GM21576 (cell line): ENCODE measurements around the gene MROH7.

Source experiments
- ATAC-seq: cut with Tn5 transposase; IDR thresholded peaks from one replicate; pipeline ENCODE4 v1.9.1; 2021; ENCODE audit warnings: mild to moderate bottlenecking, moderate library complexity; ENCODE audit not compliant: unreplicated experiment

Gene MROH7

GRCh38 chr1:54694771-54695170 lies 53.2 kb downstream of the MROH7 start:
- ATAC-seq = no peak

DNA sequence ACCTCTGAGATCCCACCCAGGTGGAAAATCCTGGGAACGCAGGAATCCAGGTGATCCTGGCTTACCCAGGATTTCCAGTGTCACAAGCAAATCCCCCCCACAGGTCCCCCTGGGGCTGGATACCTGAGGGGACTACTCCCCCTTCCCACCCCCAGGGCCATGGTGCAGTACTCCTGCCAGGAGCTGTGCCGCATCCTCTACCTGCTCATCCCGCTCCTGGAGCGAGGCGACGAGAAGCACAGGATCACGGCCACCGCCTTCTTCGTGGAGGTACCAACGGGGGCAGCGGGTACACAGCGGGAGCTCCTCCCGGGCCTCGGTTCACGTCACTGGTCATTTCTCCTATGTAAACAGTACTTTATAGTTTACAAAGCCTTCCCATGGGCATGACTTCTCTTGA lies 53.6 kb downstream of the MROH7 start:
- ATAC-seq = no peak

- no peak for ATAC-seq
Observed at GRCh38 chr1:54695764-54696163, 54.2 kb downstream of the MROH7 start.

DNA sequence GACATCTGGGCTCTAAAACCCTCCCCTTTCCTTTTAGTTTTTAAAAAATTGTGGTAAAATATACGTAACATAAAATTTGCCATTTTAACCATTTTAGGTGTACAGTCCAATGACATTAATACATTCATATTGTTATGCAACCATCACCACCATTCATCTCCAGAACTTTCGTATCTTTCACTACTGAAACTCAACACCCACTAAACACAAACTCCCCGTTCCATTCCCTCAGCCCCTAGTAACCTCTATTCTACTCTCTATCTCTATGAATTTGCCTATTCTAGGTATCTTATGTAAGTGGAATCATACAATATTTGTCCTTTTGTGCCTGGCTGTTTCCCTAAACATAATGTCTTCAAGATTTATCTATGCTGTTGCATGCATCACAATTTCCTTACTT lies 54.7 kb downstream of the MROH7 start:
- ATAC-seq = no peak

- no peak for ATAC-seq
Observed at GRCh38 chr1:54697896-54698295, 56.3 kb downstream of the MROH7 start.

- no peak for ATAC-seq
Observed at GRCh38 chr1:54698346-54698745, 56.8 kb downstream of the MROH7 start.

- ATAC-seq = no peak
Observed at GRCh38 chr1:54699936-54700525, 58.4 kb downstream of the MROH7 start.

- ATAC-seq = no peak
Observed at GRCh38 chr1:54701066-54701465, 59.5 kb downstream of the MROH7 start.

- no peak for ATAC-seq
Observed at GRCh38 chr1:54701996-54702395, 60.4 kb downstream of the MROH7 start.

DNA sequence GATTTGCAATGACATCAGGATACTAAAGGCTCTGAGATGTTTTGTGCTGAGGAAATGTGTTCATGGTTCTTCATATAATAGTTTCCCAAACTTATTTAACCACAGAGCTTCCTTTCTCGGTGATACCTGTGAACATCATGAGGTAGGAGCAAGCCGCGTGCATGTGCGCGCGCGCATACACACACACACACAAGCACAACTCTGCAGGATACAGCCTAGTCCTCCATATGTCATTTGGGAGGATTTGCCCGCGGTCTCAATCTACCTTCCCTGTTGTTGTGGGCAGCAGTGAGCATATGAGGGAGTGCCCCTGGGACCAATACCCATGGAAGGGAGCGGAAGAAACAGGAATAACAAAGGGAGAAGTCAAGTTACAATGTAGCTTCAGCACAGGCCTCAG lies 61.9 kb downstream of the MROH7 start:
- ATAC-seq = no peak

GRCh38 chr1:54705153-54705552 lies 63.6 kb downstream of the MROH7 start:
- no peak for ATAC-seq

- no peak for ATAC-seq
Observed at GRCh38 chr1:54706419-54706818, 64.8 kb downstream of the MROH7 start.

GRCh38 chr1:54708385-54708784 lies 66.8 kb downstream of the MROH7 start:
- no peak for ATAC-seq

DNA sequence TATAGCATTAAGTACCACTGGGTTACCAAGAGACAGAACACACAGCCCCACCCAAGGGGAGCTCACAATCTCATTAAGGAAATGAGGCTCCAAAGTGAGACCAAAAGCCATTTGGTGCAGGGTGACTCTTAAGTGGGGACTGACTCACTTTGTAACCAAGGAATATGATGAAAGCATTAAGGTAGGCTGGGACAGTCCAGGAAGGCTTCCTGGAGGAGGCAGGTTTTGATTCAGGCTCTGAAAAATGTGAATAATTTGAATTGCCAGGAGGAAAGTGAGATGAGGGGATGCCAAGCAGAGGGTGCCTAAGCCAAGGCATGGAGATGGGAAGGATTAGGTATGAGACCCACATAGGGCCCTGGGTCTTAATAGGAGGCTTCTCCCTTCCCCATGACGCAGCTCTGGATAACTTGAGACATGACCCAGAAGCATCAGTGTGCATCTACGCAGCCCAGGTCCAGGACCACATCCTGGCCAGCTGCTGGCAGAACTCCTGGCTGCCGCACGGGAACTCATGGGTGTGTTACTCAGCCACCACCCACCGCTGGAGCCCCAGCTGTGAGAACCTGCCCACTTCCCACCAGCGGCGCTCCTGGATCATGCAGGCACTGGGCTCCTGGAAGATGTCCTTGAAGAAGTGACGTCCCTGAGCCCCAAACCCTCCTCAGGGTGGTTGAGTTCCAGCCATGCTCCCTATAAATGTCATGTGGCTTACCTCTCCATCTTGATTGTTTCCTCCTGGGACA lies 68.1 kb downstream of the MROH7 start:
- no peak for ATAC-seq

- ATAC-seq = no peak
Observed at GRCh38 chr1:54710434-54710833, 68.8 kb downstream of the MROH7 start.

DNA sequence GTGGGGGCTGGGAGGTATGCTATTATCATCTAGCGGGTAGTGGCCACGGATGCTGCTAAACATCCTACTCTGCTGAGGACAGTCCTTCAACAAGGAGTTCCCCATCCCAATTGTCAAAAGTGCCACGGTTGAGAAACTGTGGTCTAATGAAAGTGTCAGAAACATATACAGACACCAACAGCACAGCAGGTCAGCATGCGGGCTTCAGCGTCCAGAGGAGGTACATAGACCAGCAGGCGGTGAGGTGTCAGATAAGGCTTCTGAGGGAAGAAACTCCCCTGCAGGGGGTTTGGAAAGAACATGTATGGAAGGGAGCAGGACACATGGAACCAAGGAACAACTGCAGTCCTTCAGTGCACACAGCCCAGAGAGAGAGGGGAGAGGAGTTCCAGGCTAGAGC lies 69.3 kb downstream of the MROH7 start:
- no peak for ATAC-seq

- ATAC-seq = no peak
Observed at GRCh38 chr1:54711536-54711935, 70.0 kb downstream of the MROH7 start.

DNA sequence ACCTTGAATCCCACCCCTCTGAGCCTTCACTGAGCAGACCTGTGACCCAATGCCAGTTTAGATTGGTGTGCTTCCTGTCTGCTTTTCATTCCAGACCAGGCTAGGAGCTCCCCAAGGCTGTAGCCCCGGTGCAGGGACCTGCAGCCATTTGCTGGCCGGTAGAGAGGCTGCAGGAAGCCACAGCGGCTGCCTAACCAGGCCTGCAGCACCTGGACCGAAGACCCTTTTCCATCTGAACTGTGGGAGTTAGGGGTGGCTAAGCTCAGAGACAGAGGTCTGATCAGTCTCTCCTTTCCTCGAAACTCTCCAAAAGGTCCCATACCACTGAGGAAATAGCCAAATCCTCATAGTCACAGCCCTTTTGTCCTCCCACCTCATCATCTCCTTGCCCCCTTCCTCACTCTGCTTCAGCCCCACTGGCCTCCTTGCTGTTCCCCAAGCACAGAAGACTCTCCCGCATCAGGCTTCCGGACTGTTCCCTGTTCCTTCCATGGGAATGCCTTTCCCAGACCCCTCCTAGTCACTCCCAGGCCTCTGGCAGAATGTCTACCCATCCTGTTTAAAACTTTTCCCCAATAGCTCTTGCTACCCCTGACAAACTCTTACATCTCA lies 73.4 kb downstream of the MROH7 start:
- no peak for ATAC-seq

DNA sequence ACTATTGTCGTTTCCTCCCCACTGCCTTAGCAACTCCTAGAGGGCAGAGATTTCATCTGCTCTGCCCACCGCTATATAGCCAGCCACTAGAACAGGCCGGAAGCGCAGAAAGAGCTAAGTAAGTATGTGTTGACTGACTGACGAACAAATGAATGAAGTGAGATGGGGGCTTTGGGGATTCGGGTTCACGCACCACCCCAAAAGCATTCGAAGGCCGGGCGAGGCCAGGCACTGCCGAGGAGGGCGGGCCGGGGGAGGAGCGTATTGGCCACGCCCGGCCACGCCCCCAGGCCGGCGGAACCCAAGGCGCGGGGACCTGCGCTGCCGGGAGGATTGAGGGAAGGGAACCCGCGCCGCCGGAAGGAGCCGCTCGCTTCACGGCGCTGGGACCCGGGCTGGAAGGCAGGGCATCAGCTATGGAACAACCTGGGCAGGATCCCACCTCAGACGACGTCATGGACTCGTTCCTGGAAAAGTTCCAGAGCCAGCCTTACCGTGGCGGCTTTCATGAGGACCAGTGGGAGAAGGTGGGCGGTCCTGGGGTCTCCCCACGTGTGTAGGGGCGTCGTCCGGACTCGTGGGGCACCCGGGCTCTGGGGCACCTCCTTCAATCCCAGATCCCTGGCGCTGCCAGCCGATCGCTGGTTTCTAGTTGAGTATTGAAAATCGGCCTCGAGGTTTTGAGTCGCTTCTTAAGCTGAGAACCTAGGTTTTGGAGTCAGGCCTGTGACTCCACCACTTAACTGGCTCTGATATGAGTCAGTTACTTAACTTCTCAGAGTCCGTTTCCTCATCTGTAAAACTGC lies 74.1 kb downstream of the MROH7 start, which contains the start of gene TTC4:
Gene TTC4, plus strand, starts transcription at position 369 of the 806 bp plus-strand sequence. Its CDS starts 48 bp downstream, at position 417.
- peak; percentile 96 for ATAC-seq

- no peak for ATAC-seq
Observed at GRCh38 chr1:54716299-54717047, 74.9 kb downstream of the MROH7 start.

- ATAC-seq = no peak
Observed at GRCh38 chr1:54721719-54722118, 80.1 kb downstream of the MROH7 start.
